ENCODE results near the gene PRPF19. TPM values are rescaled to one million over a fixed set of nuclear protein-coding genes. Genes with fewer than 3 reads are reported as not detected.

PRPF19 gene
- total RNA-seq, 1 experiment from 2014 or later: 84.7 TPM

GRCh38 chr11:60872961-60873524, 33.3 kb downstream of the PRPF19 start:
- no peak for DNase-seq
- Histone ChIP-seq H3K27ac (no peak overlapping the region), H3K4me3 (no peak overlapping the region), H3K27me3 (no peaks in the 10 kb centered on the region), H3K9me3 (replicated peaks) (no peaks in the 10 kb centered on the region), H3K36me3 (no peaks in the 10 kb centered on the region), H3K4me1 (peaks cover 5% of the 10 kb centered on the region; the same call in 1 of the 2 replicates)

DNA sequence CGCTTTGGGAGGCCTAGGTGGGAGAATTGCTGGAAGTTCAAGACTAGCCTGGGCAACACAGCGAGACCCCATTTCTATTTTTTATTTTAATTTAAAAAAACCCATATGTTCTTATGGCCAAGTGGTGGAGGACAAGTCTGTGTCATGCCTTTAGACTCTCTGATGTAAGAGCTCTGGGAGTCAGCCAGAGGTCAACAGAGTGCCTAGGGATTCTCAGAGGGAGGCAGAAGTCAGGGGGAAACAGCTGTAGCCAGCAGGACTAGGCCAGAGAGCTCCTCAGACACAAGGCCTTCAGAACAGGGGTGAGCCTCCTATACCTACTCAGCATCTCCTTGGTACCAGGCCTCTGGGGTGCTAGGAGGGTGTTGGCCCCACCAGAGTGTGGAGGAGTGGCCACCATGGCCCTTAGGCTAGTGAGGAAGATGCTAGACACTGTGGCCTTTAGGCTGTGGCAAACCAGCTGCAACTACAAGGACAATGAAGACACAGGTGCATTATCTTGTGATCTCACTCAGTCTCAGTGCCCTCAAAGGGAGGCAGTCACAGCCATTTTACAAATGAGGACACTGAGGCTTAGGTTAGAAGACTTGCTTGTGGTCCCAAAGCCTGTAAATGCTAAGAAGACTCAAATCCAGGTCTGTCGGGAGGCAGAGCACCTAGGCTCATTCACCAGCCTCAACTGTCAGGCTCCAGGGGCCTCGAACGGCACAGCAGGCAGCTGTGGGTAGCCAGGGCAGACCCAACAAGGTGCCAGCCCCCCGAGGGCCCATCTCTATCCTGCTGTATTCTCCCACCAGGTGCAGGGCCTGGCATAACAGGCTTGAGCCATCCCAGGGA, 34.0 kb downstream of the PRPF19 start:
- DNase-seq: peak in 1 of 2 experiments; percentile 21
- no peak overlapping the region for H3K27ac ChIP-seq

DNA sequence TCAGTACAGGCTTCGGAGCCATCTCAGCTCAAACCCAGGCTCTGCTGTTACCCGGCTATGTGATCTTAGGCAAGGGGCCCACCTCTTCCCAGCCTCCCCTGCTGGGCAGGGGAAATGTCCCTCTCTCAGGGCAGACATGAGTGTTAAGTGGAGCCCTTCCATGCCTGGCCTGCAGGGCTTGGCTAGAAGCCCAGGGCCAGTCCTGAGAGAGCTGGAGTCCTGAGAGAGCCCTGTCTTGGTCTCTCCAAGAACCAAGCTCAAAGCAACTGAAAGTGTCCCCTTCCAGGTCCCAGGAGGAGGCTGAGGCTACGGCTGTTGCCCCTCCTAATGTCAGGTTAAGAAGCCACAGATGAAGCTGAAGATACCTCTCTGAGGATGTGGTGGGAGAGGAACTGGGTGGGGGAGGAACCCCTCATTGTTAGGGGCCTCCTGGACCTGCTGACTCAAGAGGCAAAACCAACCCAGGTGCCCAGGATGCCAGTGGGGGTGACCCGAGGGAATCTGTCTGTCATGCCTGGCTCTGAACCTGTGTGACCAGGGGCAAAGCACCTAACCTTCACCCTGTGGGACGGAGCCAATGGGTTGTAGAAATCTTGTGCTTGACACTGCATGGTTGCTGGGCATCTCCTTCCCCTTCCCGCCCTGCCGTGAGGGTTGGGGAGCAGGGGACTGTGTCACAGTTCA, 34.9 kb downstream of the PRPF19 start:
- Histone ChIP-seq H3K36me3 (no peaks in the 10 kb centered on the region), H3K27ac (no peak overlapping the region), H3K9me3 (replicated peaks) (no peaks in the 10 kb centered on the region), H3K4me1 (peaks cover 5% of the 10 kb centered on the region; the same call in 1 of the 2 replicates), H3K27me3 (no peaks in the 10 kb centered on the region), H3K4me3 (no peak overlapping the region)
- DNase-seq: no peak

More for the DNA sequence above, 34.0 kb downstream of the PRPF19 start:
- Histone ChIP-seq H3K9me3 (replicated peaks) (no peaks in the 10 kb centered on the region), H3K36me3 (no peaks in the 10 kb centered on the region), H3K27me3 (no peaks in the 10 kb centered on the region), H3K4me3 (no peak overlapping the region), H3K4me1 (peaks cover 5% of the 10 kb centered on the region; the same call in 1 of the 2 replicates)

DNA sequence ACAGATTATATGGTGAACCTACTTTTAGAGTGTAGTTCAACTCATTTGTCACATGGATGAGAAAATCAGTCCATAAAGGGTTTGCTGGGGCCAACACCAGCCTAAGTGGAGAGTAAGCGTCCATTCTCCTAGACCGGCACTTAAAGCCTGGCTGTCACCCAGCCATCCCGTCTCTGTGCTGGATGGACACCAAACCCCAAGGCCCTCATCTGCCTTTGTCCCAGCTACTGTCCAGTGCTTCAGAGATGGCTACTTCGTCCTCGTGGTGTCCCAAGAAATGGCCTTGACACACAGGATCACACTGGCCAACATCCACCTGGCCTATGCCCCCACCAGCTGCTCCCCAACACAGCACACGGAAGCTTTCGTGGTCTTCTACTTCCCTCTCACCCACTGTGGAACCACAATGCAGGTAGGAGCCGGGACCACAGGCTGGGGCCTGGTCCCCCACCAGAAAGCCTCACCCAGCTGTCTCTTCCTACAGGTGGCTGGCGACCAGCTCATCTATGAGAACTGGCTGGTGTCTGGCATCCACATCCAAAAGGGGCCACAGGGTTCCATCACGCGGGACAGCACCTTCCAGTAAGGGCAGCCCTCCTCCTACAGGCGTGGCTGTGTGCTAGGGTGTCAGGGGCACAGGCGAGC, 35.5 kb downstream of the PRPF19 start:
- peaks cover 5% of the 10 kb centered on the region; the same call in 1 of the 2 replicates for H3K4me1 ChIP-seq
- H3K36me3 ChIP-seq: no peaks in the 10 kb centered on the region
- no peaks in the 10 kb centered on the region for H3K9me3 ChIP-seq (replicated peaks)
- no peak overlapping the region for H3K4me3 ChIP-seq
- H3K27me3 ChIP-seq: no peaks in the 10 kb centered on the region
- no peak overlapping the region for H3K27ac ChIP-seq
- no peak for DNase-seq

DNA sequence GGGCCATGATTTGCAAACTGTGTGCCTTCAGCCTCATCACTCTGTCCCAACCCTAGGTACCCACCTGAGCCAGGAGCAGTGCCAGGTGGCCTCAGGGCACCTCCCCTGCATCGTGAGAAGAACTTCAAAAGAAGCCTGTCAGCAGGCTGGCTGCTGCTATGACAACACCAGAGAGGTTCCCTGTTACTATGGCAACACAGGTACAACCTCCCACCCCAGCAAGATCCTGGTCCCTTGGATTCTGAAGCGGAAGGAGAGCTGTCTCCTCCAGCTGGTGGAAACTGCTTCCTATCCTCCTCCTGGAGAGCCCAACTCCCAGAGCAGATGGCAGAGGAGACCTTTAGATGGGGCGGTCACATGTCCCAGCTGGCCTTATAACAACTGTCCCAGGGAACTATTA, 36.1 kb downstream of the PRPF19 start:
- Histone ChIP-seq H3K27me3 (no peaks in the 10 kb centered on the region), H3K4me1 (peaks cover 5% of the 10 kb centered on the region; the same call in 1 of the 2 replicates), H3K4me3 (no peak overlapping the region), H3K36me3 (no peaks in the 10 kb centered on the region), H3K9me3 (replicated peaks) (no peaks in the 10 kb centered on the region), H3K27ac (no peak overlapping the region)
- no peak for DNase-seq

DNA sequence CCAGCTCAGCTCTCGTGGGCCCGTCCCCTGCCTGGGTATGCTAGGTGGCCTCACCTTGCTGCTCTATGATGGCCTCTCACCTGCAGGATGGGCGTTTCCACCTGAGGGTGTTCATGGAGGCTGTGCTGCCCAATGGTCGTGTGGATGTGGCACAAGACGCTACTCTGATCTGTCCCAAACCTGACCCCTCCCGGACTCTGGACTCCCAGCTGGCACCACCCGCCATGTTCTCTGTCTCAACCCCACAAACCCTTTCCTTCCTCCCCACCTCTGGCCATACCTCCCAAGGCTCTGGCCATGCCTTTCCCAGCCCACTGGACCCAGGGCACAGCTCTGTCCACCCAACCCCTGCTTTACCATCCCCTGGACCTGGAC, 36.9 kb downstream of the PRPF19 start:
- H3K36me3 ChIP-seq: no peaks in the 10 kb centered on the region
- DNase-seq: no peak
- no peak overlapping the region for H3K4me3 ChIP-seq
- no peaks in the 10 kb centered on the region for H3K9me3 ChIP-seq (replicated peaks)
- peaks cover 5% of the 10 kb centered on the region; the same call in 1 of the 2 replicates for H3K4me1 ChIP-seq
- no peak overlapping the region for H3K27ac ChIP-seq
- H3K27me3 ChIP-seq: no peaks in the 10 kb centered on the region

DNA sequence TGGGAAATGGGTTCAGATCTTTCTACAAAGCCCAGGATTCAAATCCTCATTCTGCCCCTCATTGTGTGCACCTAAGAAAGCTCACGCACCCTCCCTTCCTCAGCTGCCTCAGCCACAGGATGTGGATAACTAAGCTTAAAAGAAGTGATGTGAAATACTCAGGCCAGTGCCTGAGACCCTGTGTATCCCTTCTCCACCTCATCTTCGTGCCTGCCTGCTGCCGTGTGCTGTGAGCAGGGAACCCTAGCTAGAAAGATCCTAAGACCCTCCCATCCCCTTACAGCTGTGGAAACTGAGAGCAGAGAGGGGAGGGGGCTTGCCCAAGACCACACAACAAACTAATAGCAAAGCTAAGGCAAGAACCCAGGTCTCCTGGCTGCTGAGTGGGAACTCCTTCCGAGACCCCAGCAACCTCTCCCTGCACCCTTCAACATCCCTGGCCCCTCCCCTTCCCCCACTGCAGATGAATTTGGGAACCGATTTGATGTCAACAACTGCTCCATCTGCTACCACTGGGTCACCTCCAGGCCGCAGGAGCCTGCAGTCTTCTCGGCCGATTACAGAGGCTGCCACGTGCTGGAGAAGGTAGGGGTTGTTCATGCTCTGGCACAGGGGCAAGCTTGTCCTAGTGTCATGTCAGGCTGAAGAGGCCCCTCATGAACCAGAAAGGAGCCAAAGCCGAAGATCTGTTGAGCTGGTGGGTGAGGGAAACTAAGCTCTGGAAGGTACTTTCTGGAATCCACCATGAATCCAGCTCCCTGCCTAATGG, 37.5 kb downstream of the PRPF19 start:
- H3K27me3 ChIP-seq: no peaks in the 10 kb centered on the region
- peaks cover 5% of the 10 kb centered on the region; the same call in 1 of the 2 replicates for H3K4me1 ChIP-seq
- H3K27ac ChIP-seq: no peak overlapping the region
- H3K36me3 ChIP-seq: no peaks in the 10 kb centered on the region
- no peak overlapping the region for H3K4me3 ChIP-seq
- no peaks in the 10 kb centered on the region for H3K9me3 ChIP-seq (replicated peaks)
- no peak for DNase-seq

- no peak for DNase-seq
- Histone ChIP-seq H3K36me3 (no peaks in the 10 kb centered on the region), H3K4me1 (peaks cover 5% of the 10 kb centered on the region; the same call in 1 of the 2 replicates), H3K4me3 (no peak overlapping the region), H3K9me3 (replicated peaks) (no peaks in the 10 kb centered on the region), H3K27me3 (no peaks in the 10 kb centered on the region), H3K27ac (no peak overlapping the region)
These were observed 38.3 kb downstream of the PRPF19 start for GRCh38 chr11:60867871-60868681.

DNA sequence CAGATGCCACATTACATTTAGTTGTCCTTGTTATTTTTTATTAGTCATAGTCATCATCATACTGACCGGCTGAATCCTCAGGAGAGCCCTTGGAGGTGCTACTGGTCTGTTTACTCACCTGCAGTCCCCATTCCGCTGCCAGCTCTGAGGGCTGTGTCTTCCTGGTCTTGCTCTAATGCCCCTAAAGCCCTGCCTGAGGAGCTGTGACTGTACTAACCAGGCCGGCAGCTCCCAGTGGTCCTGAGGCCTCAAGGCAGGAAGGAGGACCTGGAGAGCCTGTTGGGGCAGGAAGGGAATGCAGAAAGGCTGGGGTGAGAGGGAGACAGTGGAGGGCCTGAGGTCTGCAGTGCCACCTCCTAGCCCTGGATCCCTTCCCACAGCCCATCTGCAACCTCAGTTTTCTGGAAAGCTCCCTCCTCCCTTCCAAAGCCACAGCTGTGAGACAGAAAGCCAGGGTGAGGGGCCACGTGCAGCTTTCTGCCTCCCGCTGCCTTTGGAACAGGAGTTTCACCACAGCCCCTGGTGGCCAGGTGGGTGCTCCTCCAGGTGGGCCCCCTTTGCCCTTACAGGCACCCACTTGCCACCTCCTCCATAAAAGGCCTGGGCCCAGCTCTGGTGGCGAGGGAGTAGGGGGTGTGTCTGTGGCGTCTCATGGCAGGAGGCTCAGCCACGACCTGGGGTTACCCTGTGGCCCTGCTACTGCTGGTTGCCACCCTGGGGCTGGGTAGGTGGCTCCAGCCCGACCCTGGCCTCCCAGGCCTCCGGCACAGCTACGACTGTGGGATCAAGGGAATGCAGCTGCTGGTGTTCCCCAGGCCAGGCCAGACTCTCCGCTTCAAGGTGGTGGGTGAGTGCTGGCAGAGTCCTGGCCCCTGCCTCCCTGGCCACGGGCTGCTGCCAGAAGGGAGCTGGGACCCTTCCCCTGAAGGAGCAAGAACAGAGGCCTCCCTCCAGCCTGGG, 39.2 kb downstream of the PRPF19 start, which contains the start of gene ZP1:
TSS of gene ZP1 (plus strand) at position 632 of the 960 bp plus-strand sequence. CDS start at position 652, 20 bp downstream.
- Histone ChIP-seq H3K9me3 (replicated peaks) (no peaks in the 10 kb centered on the region), H3K4me1 (peaks cover 2% of the 10 kb centered on the region; the same call in 1 of the 2 replicates), H3K4me3 (no peak within 1 kb of the TSS), H3K36me3 (no peaks in the 10 kb centered on the region), H3K27ac (no peak within 1 kb of the TSS), H3K27me3 (no peaks in the 10 kb centered on the region)
- DNase-seq: peak in 1 of 2 experiments; percentile 14

DNA sequence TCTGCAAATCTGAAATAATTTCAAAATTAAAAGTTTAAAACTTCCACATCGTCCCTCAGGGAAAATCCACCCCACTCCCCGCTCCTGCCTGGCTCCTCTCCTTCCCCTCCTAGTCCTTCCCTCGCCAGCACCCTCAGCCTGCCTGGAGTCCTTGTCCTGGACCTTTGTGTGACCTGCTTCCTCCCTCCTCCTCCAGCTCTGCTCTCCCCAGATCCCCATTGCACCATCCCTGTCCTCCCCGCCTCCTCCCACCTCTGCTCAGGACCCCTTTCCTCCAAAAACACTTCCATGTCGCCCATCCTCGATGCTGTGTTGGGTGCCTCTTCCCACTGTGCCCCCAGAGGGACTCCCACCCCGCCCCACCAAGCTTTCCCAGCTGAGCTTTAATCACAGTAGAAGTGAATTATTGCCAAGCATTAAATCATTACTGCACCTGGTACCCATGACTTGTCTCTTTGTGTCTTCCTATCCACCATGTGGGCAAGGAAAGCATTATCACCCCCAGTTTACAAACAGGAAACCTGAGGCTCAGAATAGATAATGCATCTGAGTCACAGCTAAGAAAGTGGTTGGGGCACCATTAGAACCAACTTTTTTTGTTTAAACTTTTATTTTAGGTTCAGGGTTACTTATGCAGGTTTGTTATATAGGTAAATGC, 41.4 kb downstream of the PRPF19 start:
- H3K4me3 ChIP-seq: no peak overlapping the region
- H3K36me3 ChIP-seq: no peaks in the 10 kb centered on the region
- H3K27me3 ChIP-seq: no peaks in the 10 kb centered on the region
- DNase-seq: no peak
- H3K27ac ChIP-seq: no peak overlapping the region
- no peaks in the 10 kb centered on the region for H3K9me3 ChIP-seq (replicated peaks)
- no peaks in the 10 kb centered on the region for H3K4me1 ChIP-seq

- no peak overlapping the region for H3K27ac ChIP-seq
- H3K4me3 ChIP-seq: no peak overlapping the region
- no peaks in the 10 kb centered on the region for H3K27me3 ChIP-seq
- no peaks in the 10 kb centered on the region for H3K4me1 ChIP-seq
- no peak for DNase-seq
- H3K9me3 ChIP-seq (replicated peaks): no peaks in the 10 kb centered on the region
- no peaks in the 10 kb centered on the region for H3K36me3 ChIP-seq
These were observed 42.5 kb downstream of the PRPF19 start for GRCh38 chr11:60863550-60864521.

Data from SJCRH30 (cell line).